GM21619 (cell line): Measurements from ENCODE around the gene LRRC74A.

Experiments
- ATAC-seq: cut with Tn5 transposase; IDR thresholded peaks from one replicate; pipeline ENCODE4 v1.9.1; 2021; ENCODE audit not compliant: unreplicated experiment

Gene LRRC74A

GRCh38 chr14:76844223-76844622 lies 18.0 kb downstream of the LRRC74A start:
- ATAC-seq, result no peak

GRCh38 chr14:76846331-76847047 lies 20.3 kb downstream of the LRRC74A start:
- ATAC-seq, result no peak

- no peak for ATAC-seq
These were observed 22.7 kb downstream of the LRRC74A start for GRCh38 chr14:76848879-76849278.

- ATAC-seq, result no peak
These were observed 28.9 kb downstream of the LRRC74A start for GRCh38 chr14:76855066-76855465.

- no peak for ATAC-seq
These were observed 30.6 kb downstream of the LRRC74A start for GRCh38 chr14:76856769-76857168.

- no peak for ATAC-seq
These were observed 35.5 kb downstream of the LRRC74A start for GRCh38 chr14:76861574-76862255.

- no peak for ATAC-seq
These were observed 36.5 kb downstream of the LRRC74A start for GRCh38 chr14:76862546-76863282.

- no peak for ATAC-seq
These were observed 37.7 kb downstream of the LRRC74A start for GRCh38 chr14:76863724-76864407.

- no peak for ATAC-seq
These were observed 40.2 kb downstream of the LRRC74A start for GRCh38 chr14:76866456-76866855.

GRCh38 chr14:76867516-76868453 lies 41.6 kb downstream of the LRRC74A start:
- ATAC-seq, result no peak

GRCh38 chr14:76868454-76869170 lies 42.4 kb downstream of the LRRC74A start:
- no peak for ATAC-seq

- no peak for ATAC-seq
These were observed 44.0 kb downstream of the LRRC74A start for GRCh38 chr14:76870166-76870565.

GRCh38 chr14:76872796-76873432 lies 46.7 kb downstream of the LRRC74A start:
- ATAC-seq, result no peak

GRCh38 chr14:76874734-76875133 lies 48.5 kb downstream of the LRRC74A start:
- ATAC-seq, result no peak

GRCh38 chr14:76876076-76876475 lies 49.9 kb downstream of the LRRC74A start:
- ATAC-seq, result no peak

GRCh38 chr14:76877871-76878270 lies 51.7 kb downstream of the LRRC74A start:
- ATAC-seq, result no peak

- ATAC-seq, result no peak
These were observed 54.2 kb downstream of the LRRC74A start for GRCh38 chr14:76880449-76880848.

- ATAC-seq, result no peak
These were observed 55.1 kb downstream of the LRRC74A start for GRCh38 chr14:76881348-76881747.

GRCh38 chr14:76882651-76883050 lies 56.4 kb downstream of the LRRC74A start:
- no peak for ATAC-seq
